Thyroid gland (tissue), 4 donors: ENCODE measurements around the gene SLC12A3. TPM values are rescaled to one million over a fixed set of nuclear protein-coding genes. Genes with fewer than 3 reads are reported as not detected.

Experiments
- DNase-seq, 2 donors: peaks; one replicate each; pipeline ENCODE4 v3.0.0-alpha.2; 2019
- H3K27ac ChIP-seq, 3 donors: fragments of 200-600 bp; sonication (generic); 1 replicate in 2 of 3; 2 replicates in 1 of 3; pipeline ENCODE4 v1.5.1; 2016 to 2019; ENCODE audit warnings: mild to moderate bottlenecking in 1 of 3, moderate library complexity in 1 of 3
- H3K27me3 ChIP-seq: fragments of 200-600 bp; sonication (generic); one replicate; pipeline ENCODE4 v1.5.1; 2019
- H3K36me3 ChIP-seq, 2 donors: fragments of 200-600 bp; sonication (generic); one replicate each; pipeline ENCODE4 v1.5.1; 2016 to 2019
- H3K4me1 ChIP-seq, 2 donors: fragments of 200-600 bp; sonication (generic); one replicate each; pipeline ENCODE4 v1.5.1; 2017 to 2019
- H3K4me3 ChIP-seq, 3 donors: fragments of 200-600 bp; sonication (generic); replicated peaks in 1 of 3; 1 replicate in 2 of 3; 2 replicates in 1 of 3; pipeline ENCODE4 v1.5.1; 2016; ENCODE audit warnings: mild to moderate bottlenecking in 1 of 3
- H3K9me3 ChIP-seq: fragments of 200-600 bp; sonication (generic); one replicate; pipeline ENCODE4 v1.5.1; 2017
- CTCF ChIP-seq, 6 experiments: fragments of 200-600 bp in 3 of 6; fragments of 450-650 bp in 3 of 6; sonication (generic) in 3 of 6; IDR thresholded peaks; one replicate each; pipeline ENCODE4 v1.5.1; 2016 to 2019; ENCODE audit warnings: antibody characterized with exemption in 6 of 6, mild to moderate bottlenecking in 2 of 6, inconsistent platforms in 1 of 6, moderate library complexity in 1 of 6
- POLR2A ChIP-seq, 2 donors: fragments of 450-650 bp; IDR thresholded peaks; one replicate each; pipeline ENCODE4 v1.6.1; 2017; ENCODE audit warnings: antibody characterized with exemption in 2 of 2, mild to moderate bottlenecking in 2 of 2, moderate library complexity in 1 of 2
- WGBS, 2 donors: methylation state at CpG; one replicate each; pipeline ENCODE4 v1.1.5; 2017; 5-methylcytosine and 5-hydroxymethylcytosine counted together
- intact Hi-C: fragments of 100-400 bp; cut with DNase I; formaldehyde crosslinking; loops from one replicate; pipeline ENCODE4 v1.15.1; 2023
- total RNA-seq, 4 donors: library from RNA; depleted of rRNA; stranded (reverse); fragments of >200 nt; gene quantifications; one replicate each; pipeline ENCODE4 v1.2.3, GENCODE V29; 2016

The SLC12A3 gene
- total RNA-seq, 4 donors from 2014 or later = not detected

DNA sequence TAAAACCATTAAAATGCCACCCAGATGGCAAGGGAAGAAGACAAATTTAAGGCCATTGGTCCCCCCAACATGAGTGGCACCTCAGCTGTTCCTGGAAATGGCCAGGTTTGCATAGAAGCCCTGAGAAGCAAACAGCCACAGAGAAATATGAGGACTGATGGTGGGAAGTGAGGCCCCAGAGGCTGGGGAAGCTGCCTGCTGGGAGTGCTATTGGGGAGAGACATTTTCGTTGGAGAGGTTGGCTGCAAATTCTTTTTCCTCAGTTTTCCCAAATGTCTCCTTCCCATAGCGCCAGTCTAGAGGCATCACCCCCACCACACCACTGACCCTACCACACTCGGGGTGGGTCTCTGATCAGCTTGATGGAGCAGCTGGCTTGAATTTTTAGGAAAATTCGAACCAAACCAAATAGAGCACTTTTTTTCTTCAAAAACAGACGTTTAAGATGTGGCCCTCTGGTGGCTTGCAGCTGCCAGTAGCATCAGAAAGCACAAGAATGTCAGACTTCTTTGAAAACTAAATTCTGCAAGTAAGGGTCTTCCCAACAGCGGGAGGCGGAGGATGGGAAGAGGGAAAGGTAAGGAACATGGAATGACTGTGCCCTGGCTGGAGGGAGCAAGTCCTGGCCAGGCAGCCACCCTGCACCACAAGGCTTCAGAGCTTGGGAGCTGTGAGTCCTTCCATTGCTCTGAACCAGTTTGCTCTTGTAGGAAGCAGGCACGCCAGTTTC is 13.2 kb upstream of the SLC12A3 start:
- Histone ChIP-seq H3K4me1 (peaks cover 44 to 56% of the 10 kb centered on the region in 2 donors), H3K36me3 (no peaks in the 10 kb centered on the region), H3K9me3 (no peaks in the 10 kb centered on the region), H3K4me3 (no peak overlapping the region), H3K27ac (peak overlapping the region; percentile 96 to 99 (median 97)), H3K27me3 (no peaks in the 10 kb centered on the region)
- peak; percentile 49 to 53 for DNase-seq
- intact Hi-C loops = no loop called here
- TF ChIP-seq CTCF (IDR thresholded peaks at IDR 0.05) (peak in 4 of 6 experiments; percentile 51 to 68 (median 58)), POLR2A (IDR thresholded peaks at IDR 0.05) (no peak)
- 63 to 69% methylated on average over 8 of the region's 8 CpGs for WGBS, 2 donors

- Histone ChIP-seq H3K4me1 (peaks cover 39 to 51% of the 10 kb centered on the region in 2 donors), H3K36me3 (no peaks in the 10 kb centered on the region), H3K27me3 (no peaks in the 10 kb centered on the region), H3K4me3 (no peak overlapping the region), H3K27ac (peak overlapping the region in 1 of 3 donors; percentile 99), H3K9me3 (no peaks in the 10 kb centered on the region)
- DNase-seq = no peak
- TF ChIP-seq POLR2A (IDR thresholded peaks at IDR 0.05) (no peak), CTCF (IDR thresholded peaks at IDR 0.05) (no peak)
- 67 to 74% methylated on average over 3 of the region's 3 CpGs for WGBS, 2 donors
- intact Hi-C loops = no loop called here
Measured at GRCh38 chr16:56852401-56852730, 12.6 kb upstream of the SLC12A3 start.

GRCh38 chr16:56852968-56853367 is 12.0 kb upstream of the SLC12A3 start:
- WGBS, 2 donors = 95 to 96% methylated on average over 11 of the region's 11 CpGs
- Histone ChIP-seq H3K9me3 (no peaks in the 10 kb centered on the region), H3K4me3 (no peak overlapping the region), H3K27me3 (no peaks in the 10 kb centered on the region), H3K27ac (no peak overlapping the region), H3K36me3 (no peaks in the 10 kb centered on the region), H3K4me1 (peaks cover 33 to 45% of the 10 kb centered on the region in 2 donors)
- no peak for TF ChIP-seq POLR2A (IDR thresholded peaks at IDR 0.05)
- no peak for TF ChIP-seq CTCF (IDR thresholded peaks at IDR 0.05)
- no peak for DNase-seq
- intact Hi-C loops = no loop called here

- 83 to 92% methylated on average over 5 to 6 of the region's 6 CpGs for WGBS, 2 donors
Measured at GRCh38 chr16:56855201-56855600, 9.8 kb upstream of the SLC12A3 start.

More at GRCh38 chr16:56855201-56855600, 9.8 kb upstream of the SLC12A3 start:
- no peak overlapping the region for H3K4me3 ChIP-seq
- H3K4me1 ChIP-seq = peaks cover 13 to 22% of the 10 kb centered on the region in 2 donors
- no peaks in the 10 kb centered on the region for H3K9me3 ChIP-seq
- no peaks in the 10 kb centered on the region for H3K36me3 ChIP-seq
- no peak overlapping the region for H3K27ac ChIP-seq
- no peaks in the 10 kb centered on the region for H3K27me3 ChIP-seq
- TF ChIP-seq CTCF (IDR thresholded peaks at IDR 0.05) (no peak), POLR2A (IDR thresholded peaks at IDR 0.05) (no peak)
- no peak for DNase-seq
- intact Hi-C loops = no loop called here
